Measurements from ENCODE around the gene PRPF6. TPM values are rescaled to one million over a fixed set of nuclear protein-coding genes. Genes with fewer than 3 reads are reported as not detected.
A peak's percentile ranks its signal among the peaks of the same experiment; 100 is the strongest.

The PRPF6 gene
- total and polyA plus RNA-seq, 2 of the 13 experiments (the other 11 are each of a cell fraction or from before 2014, with no cell fraction given): 63.7 to 101 TPM

- no peak for TF ChIP-seq EZH2 (conservative IDR thresholded peaks at IDR 0.05; ENCODE audit: low read depth, low read length)
- no peak for TF ChIP-seq SRSF4 (IDR thresholded peaks at IDR 0.05; ENCODE audit: low read depth, low read length, poor library complexity, severe bottlenecking)
- TF ChIP-seq REST (IDR thresholded peaks at IDR 0.05; ENCODE audit: borderline replicate concordance in 1 of 2, low read depth in 1 of 2, low read length in 2 of 2): no peak
- no peak for TF ChIP-seq ELK4 (CRISPR knock-in tag; IDR thresholded peaks at IDR 0.05; ENCODE audit: borderline replicate concordance)
- TF ChIP-seq ZBTB49 (CRISPR knock-in tag; IDR thresholded peaks at IDR 0.05; ENCODE audit: borderline replicate concordance): no peak
- TF ChIP-seq TAF1 (CRISPR knock-in tag; IDR thresholded peaks at IDR 0.05): peak; percentile 52
- 0 out of 2 replicates have a peak, but pooled peaks have one; percentile 82 for TF ChIP-seq ZNF138 (CRISPR knock-in tag; IDR thresholded peaks at IDR 0.05; ENCODE audit: low read depth)
- no peak for TF ChIP-seq ZNF83 (CRISPR knock-in tag; IDR thresholded peaks at IDR 0.05; ENCODE audit: borderline replicate concordance)
- TF ChIP-seq DNMT1 (CRISPR knock-in tag; IDR thresholded peaks at IDR 0.05): 0 out of 2 replicates have a peak, but pooled peaks have one; percentile 47
- no peak for TF ChIP-seq SMARCE1 (IDR thresholded peaks at IDR 0.05; ENCODE audit: borderline replicate concordance)
- no peak for TF ChIP-seq ZBTB3 (CRISPR knock-in tag; IDR thresholded peaks at IDR 0.05; ENCODE audit: borderline replicate concordance, low read depth)
- TF ChIP-seq ZNF709 (CRISPR knock-in tag; IDR thresholded peaks at IDR 0.05): no peak
- TF ChIP-seq ZNF142 (CRISPR knock-in tag; IDR thresholded peaks at IDR 0.05): peak; percentile 97
- peak; percentile 2; the same call in 1 of the 2 replicates for TF ChIP-seq SMC3 (IDR thresholded peaks at IDR 0.05; ENCODE audit: low read length)
Observed at GRCh38 chr20:64049060-64049877, 68.3 kb downstream of the PRPF6 start, which contains the start of gene SOX18 (continued).

Measured in HepG2 (cell line).